ENCODE results near the gene POTEH.
"Not testable (repeated sequence)": the region's sequence is repeated elsewhere in the genome, so short reads cannot be mapped to it uniquely, and the experiment has no call there.

Gene POTEH

GRCh38 chr22:15689749-15690125, at the start of gene POTEH:
POTEH (plus strand) TSS chr22:15690026; CDS start chr22:15690078, 52 bp downstream.
- not testable (repeated sequence) for DNase-seq (ENCODE audit: low read depth in 2 of 2)

GRCh38 chr22:15642288-15642861, 47.5 kb upstream of the POTEH start:
- DNase-seq (ENCODE audit: low read depth in 2 of 2): not testable (repeated sequence)

GRCh38 chr22:15651954-15652353, 37.9 kb upstream of the POTEH start:
- not testable (repeated sequence) for DNase-seq (ENCODE audit: low read depth in 2 of 2)

GRCh38 chr22:15652738-15653137, 37.1 kb upstream of the POTEH start:
- not testable (repeated sequence) for DNase-seq (ENCODE audit: low read depth in 2 of 2)

- not testable (repeated sequence) for DNase-seq (ENCODE audit: low read depth in 2 of 2)
Observed at GRCh38 chr22:15653241-15653640, 36.6 kb upstream of the POTEH start.

GRCh38 chr22:15661102-15661501, 28.7 kb upstream of the POTEH start:
- DNase-seq (ENCODE audit: low read depth in 2 of 2): not testable (repeated sequence)

GRCh38 chr22:15664682-15665081, 25.1 kb upstream of the POTEH start:
- DNase-seq (ENCODE audit: low read depth in 2 of 2): not testable (repeated sequence)

GRCh38 chr22:15665478-15665877, 24.3 kb upstream of the POTEH start:
- not testable (repeated sequence) for DNase-seq (ENCODE audit: low read depth in 2 of 2)

GRCh38 chr22:15669430-15669829, 20.4 kb upstream of the POTEH start:
- not testable (repeated sequence) for DNase-seq (ENCODE audit: low read depth in 2 of 2)

GRCh38 chr22:15679702-15680101, 10.1 kb upstream of the POTEH start:
- DNase-seq (ENCODE audit: low read depth in 2 of 2): not testable (repeated sequence)

GRCh38 chr22:15684115-15684514, 5.7 kb upstream of the POTEH start:
- not testable (repeated sequence) for DNase-seq (ENCODE audit: low read depth in 2 of 2)

- DNase-seq (ENCODE audit: low read depth in 2 of 2): not testable (repeated sequence)
Observed at GRCh38 chr22:15684695-15685094, 5.1 kb upstream of the POTEH start.

GRCh38 chr22:15685641-15686040, 4.2 kb upstream of the POTEH start:
- DNase-seq (ENCODE audit: low read depth in 2 of 2): not testable (repeated sequence)

- DNase-seq (ENCODE audit: low read depth in 2 of 2): not testable (repeated sequence)
Observed at GRCh38 chr22:15687086-15687485, 2.7 kb upstream of the POTEH start.

- DNase-seq (ENCODE audit: low read depth in 2 of 2): not testable (repeated sequence)
Observed at GRCh38 chr22:15687676-15688075, 2.1 kb upstream of the POTEH start.

GRCh38 chr22:15688090-15688489, 1.7 kb upstream of the POTEH start:
- not testable (repeated sequence) for DNase-seq (ENCODE audit: low read depth in 2 of 2)

- not testable (repeated sequence) for DNase-seq (ENCODE audit: low read depth in 2 of 2)
Observed at GRCh38 chr22:15689012-15689748, 646 bp upstream of the POTEH start.

GRCh38 chr22:15713600-15713999, 23.8 kb downstream of the POTEH start:
- DNase-seq (ENCODE audit: low read depth in 2 of 2): not testable (repeated sequence)

GRCh38 chr22:15714125-15714524, 24.3 kb downstream of the POTEH start:
- not testable (repeated sequence) for DNase-seq (ENCODE audit: low read depth in 2 of 2)

GRCh38 chr22:15721884-15722283, 32.1 kb downstream of the POTEH start:
- DNase-seq (ENCODE audit: low read depth in 2 of 2): not testable (repeated sequence)

GRCh38 chr22:15729209-15729917, 39.5 kb downstream of the POTEH start:
- not testable (repeated sequence) for DNase-seq (ENCODE audit: low read depth in 2 of 2)

- not testable (repeated sequence) for DNase-seq (ENCODE audit: low read depth in 2 of 2)
Observed at GRCh38 chr22:15731023-15731422, 41.2 kb downstream of the POTEH start.

Data from stimulated activated CD8-positive, alpha-beta memory T cell treated with anti-CD3 and anti-CD28 coated beads, Interleukin-2, amount 100 ng/mL, for 48 hours (primary cell).